ENCODE results near the gene SCGB1C1.
"Not testable (repeated sequence)": the region's sequence is repeated elsewhere in the genome, so short reads cannot be mapped to it uniquely, and the experiment has no call there.

DNA sequence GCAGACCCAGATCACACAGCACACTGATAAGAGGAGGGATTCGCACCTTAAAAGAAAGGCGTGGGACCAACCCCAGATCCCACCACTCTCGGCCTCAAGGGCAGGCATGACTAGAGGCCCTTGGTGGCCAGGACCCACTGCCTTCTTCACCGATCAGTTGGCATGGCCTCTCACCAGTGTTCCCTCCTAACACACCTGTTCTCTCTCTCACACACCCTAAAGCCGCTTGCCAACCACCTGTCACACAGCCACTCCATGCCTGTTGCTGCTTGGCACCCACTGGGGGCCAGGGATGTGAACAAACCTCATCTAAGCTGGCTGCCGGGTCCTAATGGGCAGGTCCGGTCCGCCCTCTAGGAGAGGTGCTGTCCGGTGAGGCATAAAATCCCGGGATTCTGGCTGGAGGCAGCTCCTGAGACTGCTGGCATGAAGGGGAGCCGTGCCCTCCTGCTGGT is at the start of gene SCGB1C1:
- TF ChIP-seq, protein P1, sequence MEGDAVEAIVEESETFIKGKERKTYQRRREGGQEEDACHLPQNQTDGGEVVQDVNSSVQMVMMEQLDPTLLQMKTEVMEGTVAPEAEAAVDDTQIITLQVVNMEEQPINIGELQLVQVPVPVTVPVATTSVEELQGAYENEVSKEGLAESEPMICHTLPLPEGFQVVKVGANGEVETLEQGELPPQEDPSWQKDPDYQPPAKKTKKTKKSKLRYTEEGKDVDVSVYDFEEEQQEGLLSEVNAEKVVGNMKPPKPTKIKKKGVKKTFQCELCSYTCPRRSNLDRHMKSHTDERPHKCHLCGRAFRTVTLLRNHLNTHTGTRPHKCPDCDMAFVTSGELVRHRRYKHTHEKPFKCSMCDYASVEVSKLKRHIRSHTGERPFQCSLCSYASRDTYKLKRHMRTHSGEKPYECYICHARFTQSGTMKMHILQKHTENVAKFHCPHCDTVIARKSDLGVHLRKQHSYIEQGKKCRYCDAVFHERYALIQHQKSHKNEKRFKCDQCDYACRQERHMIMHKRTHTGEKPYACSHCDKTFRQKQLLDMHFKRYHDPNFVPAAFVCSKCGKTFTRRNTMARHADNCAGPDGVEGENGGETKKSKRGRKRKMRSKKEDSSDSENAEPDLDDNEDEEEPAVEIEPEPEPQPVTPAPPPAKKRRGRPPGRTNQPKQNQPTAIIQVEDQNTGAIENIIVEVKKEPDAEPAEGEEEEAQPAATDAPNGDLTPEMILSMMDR (IDR thresholded peaks at IDR 0.05) = not testable (repeated sequence)
- TF ChIP-seq POLR2A (IDR thresholded peaks at IDR 0.05) = not testable (repeated sequence)

All from testis (tissue), 2 donors.